Activated naive CD8-positive, alpha-beta T cell treated with anti-CD3 and anti-CD28 coated beads, Interleukin-2, amount 50 U/mL, for 24 hours (primary cell): ENCODE results near the gene AP3D1.

Experiments
- ATAC-seq: fragments of 150-1000 bp; cut with Tn5 transposase; one replicate; pipeline ENCODE4 v1.10.0; 2021
- DNase-seq: peaks from one replicate; pipeline ENCODE4 v3.0.0; 2021
- H3K27ac Mint-ChIP-seq: one replicate; pipeline ENCODE4 v1.8.0; 2021; ENCODE audit warnings: mild to moderate bottlenecking, mixed read lengths
- H3K27me3 Mint-ChIP-seq: one replicate; pipeline ENCODE4 v1.8.0; 2021; ENCODE audit warnings: mixed read lengths
- H3K36me3 Mint-ChIP-seq: one replicate; pipeline ENCODE4 v1.8.0; 2021; ENCODE audit warnings: low read depth, mixed read lengths
- H3K4me1 Mint-ChIP-seq: one replicate; pipeline ENCODE4 v1.8.0; 2021; ENCODE audit warnings: mixed read lengths
- H3K4me3 Mint-ChIP-seq: one replicate; pipeline ENCODE4 v1.8.0; 2021; ENCODE audit warnings: mild to moderate bottlenecking, moderate library complexity, mixed read lengths
- H3K9me3 Mint-ChIP-seq: one replicate; pipeline ENCODE4 v1.8.0; 2021; ENCODE audit warnings: mixed read lengths

Gene AP3D1

GRCh38 chr19:2072757-2073551 lies 78.4 kb downstream of the AP3D1 start:
- ATAC-seq (no peak), DNase-seq (no peak)
- H3K9me3 Mint-ChIP-seq = no peaks in the 10 kb centered on the region
- H3K4me3 Mint-ChIP-seq = no peak overlapping the region
- H3K36me3 Mint-ChIP-seq = peaks cover 51% of the 10 kb centered on the region
- peak overlapping the region; percentile 29 for H3K27ac Mint-ChIP-seq
- H3K27me3 Mint-ChIP-seq = no peaks in the 10 kb centered on the region
- H3K4me1 Mint-ChIP-seq = peaks cover 11% of the 10 kb centered on the region

DNA sequence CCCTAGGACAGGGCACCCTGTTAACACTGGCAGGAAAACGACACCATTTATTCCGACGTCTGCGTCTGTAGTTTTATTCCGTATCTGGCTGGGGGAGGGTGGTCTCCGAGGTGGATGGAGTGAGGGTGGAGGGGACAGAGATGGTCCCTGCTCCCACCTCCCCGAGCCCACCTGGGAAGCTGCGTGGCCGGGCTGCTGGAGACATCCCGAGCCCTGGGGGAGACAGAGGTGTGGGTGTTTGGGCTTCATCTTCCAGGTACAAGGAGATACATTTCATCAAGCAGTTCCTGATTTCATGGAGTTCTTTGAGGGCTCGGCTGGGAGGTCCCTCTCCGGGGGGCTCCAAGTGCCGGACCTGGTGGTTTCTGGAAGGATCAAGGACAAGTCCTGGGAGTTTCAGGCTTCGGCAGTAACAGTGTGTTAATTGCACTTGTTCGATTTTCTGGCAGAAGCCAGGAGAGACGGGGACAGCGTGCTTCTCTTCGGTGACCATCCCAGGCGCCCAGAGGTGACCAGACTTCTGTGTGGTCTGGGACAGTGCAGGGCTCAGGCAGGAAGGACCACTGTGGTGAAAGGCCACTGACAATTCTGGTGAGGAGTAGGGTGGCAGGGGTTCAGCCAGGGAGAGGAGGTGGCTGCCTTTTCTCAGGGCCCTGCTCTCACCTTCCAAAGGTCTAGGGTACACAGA lies 80.2 kb downstream of the AP3D1 start:
- Mint-ChIP-seq H3K9me3 (no peaks in the 10 kb centered on the region), H3K4me3 (no peak overlapping the region), H3K36me3 (peaks cover 40% of the 10 kb centered on the region), H3K4me1 (peaks cover 11% of the 10 kb centered on the region), H3K27ac (peak overlapping the region; percentile 57), H3K27me3 (no peaks in the 10 kb centered on the region)
- ATAC-seq (no peak), DNase-seq (no peak)

GRCh38 chr19:2070436-2070827 lies 80.9 kb downstream of the AP3D1 start:
- no peaks in the 10 kb centered on the region for H3K9me3 Mint-ChIP-seq
- peaks cover 11% of the 10 kb centered on the region for H3K4me1 Mint-ChIP-seq
- no peaks in the 10 kb centered on the region for H3K27me3 Mint-ChIP-seq
- DNase-seq (no peak), ATAC-seq (no peak)
- no peak overlapping the region for H3K4me3 Mint-ChIP-seq
- peaks cover 35% of the 10 kb centered on the region for H3K36me3 Mint-ChIP-seq
- H3K27ac Mint-ChIP-seq = no peak overlapping the region

- Mint-ChIP-seq H3K4me3 (no peak overlapping the region), H3K27me3 (no peaks in the 10 kb centered on the region), H3K9me3 (no peaks in the 10 kb centered on the region), H3K36me3 (no peaks in the 10 kb centered on the region), H3K4me1 (peaks cover 25% of the 10 kb centered on the region), H3K27ac (peak overlapping the region; percentile 35)
- ATAC-seq = no peak
- no peak for DNase-seq
These were observed 86.4 kb downstream of the AP3D1 start for GRCh38 chr19:2064788-2065524.

- Mint-ChIP-seq H3K27me3 (no peaks in the 10 kb centered on the region), H3K9me3 (no peaks in the 10 kb centered on the region), H3K27ac (no peak overlapping the region), H3K36me3 (no peaks in the 10 kb centered on the region), H3K4me1 (peaks cover 23% of the 10 kb centered on the region), H3K4me3 (no peak overlapping the region)
- no peak for DNase-seq
- ATAC-seq = no peak
These were observed 87.0 kb downstream of the AP3D1 start for GRCh38 chr19:2064395-2064787.

DNA sequence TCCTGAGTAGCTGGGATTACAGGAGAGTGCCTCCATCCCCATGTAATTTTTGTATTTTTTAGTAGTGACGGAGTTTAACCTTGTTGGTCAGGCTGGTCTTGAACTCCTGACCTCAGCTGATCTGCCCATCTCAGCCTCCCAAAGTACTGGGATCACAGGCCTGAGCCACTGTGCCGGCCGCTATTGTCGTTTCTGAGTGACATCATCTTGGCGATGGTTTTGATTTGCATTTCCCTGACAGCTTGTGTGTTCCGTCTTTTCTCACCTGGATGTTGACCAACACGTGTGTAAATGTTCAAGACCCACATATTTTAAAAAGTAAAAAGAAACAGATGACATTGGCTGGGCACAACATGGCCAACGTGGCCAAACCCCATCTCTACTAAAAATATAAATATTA lies 87.5 kb downstream of the AP3D1 start:
- H3K36me3 Mint-ChIP-seq = no peaks in the 10 kb centered on the region
- no peaks in the 10 kb centered on the region for H3K27me3 Mint-ChIP-seq
- DNase-seq (no peak), ATAC-seq (no peak)
- H3K27ac Mint-ChIP-seq = no peak overlapping the region
- no peak overlapping the region for H3K4me3 Mint-ChIP-seq
- peaks cover 27% of the 10 kb centered on the region for H3K4me1 Mint-ChIP-seq
- no peaks in the 10 kb centered on the region for H3K9me3 Mint-ChIP-seq

GRCh38 chr19:2062770-2063169 lies 88.6 kb downstream of the AP3D1 start:
- no peak overlapping the region for H3K27ac Mint-ChIP-seq
- peaks cover 29% of the 10 kb centered on the region for H3K4me1 Mint-ChIP-seq
- no peaks in the 10 kb centered on the region for H3K36me3 Mint-ChIP-seq
- no peak for ATAC-seq
- no peak for DNase-seq
- no peaks in the 10 kb centered on the region for H3K9me3 Mint-ChIP-seq
- peak overlapping the region; percentile 84 for H3K4me3 Mint-ChIP-seq
- H3K27me3 Mint-ChIP-seq = no peaks in the 10 kb centered on the region

DNA sequence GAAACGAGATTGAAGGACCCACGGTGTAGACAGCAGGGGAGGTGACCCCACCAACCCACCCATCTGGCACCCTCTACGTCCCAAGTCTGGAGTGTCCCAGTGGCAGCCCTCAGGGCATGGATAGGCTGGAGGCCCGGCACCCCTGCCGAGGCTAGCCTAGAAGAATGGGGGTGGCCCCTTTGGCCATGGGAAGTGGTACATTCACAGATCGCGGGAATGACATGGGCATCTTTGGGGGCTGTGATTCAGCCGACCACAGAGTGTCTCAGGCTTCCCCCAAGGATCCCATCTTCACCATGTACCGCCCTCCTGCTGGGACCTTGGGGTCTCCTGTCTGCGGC lies 89.0 kb downstream of the AP3D1 start:
- ATAC-seq = no peak
- Mint-ChIP-seq H3K9me3 (no peaks in the 10 kb centered on the region), H3K4me3 (peak overlapping the region; percentile 84), H3K36me3 (no peaks in the 10 kb centered on the region), H3K27ac (peak overlapping the region; percentile 91), H3K27me3 (no peaks in the 10 kb centered on the region), H3K4me1 (peaks cover 29% of the 10 kb centered on the region)
- no peak for DNase-seq

DNA sequence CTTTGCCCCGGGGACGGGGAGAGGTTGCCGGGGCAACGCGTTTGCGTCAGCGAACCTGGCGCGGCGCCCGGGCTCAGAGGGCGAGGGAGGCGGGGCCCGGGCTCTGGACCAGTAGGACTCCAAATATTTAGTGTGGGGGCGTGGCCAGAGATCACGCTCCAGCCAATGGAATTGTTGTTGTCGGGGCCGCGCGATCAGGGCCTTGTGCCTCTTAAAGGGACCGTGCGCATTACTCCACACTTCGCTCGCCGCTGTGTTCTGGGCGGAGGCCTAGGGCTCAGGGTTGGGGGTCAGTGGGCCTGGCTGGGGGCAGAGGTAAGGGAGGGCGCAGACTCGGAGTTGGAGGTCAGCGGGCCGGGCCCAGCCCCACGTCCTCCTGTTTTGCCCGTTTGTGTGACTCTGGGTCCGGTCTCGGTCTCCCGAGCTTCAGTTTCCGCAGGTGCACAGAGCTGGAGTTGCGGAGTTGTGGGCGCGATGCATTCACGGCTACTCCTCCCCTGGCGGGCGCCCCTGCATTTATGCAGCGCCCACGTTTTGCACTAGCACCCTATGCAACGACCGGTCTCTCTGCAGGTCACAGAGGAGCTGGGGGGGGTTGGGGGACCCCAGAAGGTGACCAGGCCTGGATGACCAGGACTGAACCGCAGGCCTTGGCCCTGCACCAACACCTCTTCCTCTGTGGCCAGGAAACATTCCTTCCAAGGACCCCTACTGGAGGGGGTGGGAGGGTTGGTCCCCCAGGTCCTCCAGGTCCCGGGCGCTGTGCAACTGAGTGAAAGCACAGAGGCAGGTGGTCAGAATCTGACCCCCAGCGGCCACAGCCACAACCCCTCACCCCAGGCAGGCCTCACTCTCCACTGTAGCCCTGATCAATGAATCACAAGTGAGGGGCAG lies 89.6 kb downstream of the AP3D1 start:
- DNase-seq = peak; percentile 100
- Mint-ChIP-seq H3K4me3 (peak overlapping the region; percentile 84), H3K36me3 (no peaks in the 10 kb centered on the region), H3K9me3 (no peaks in the 10 kb centered on the region), H3K27me3 (no peaks in the 10 kb centered on the region), H3K27ac (peak overlapping the region; percentile 91), H3K4me1 (peaks cover 33% of the 10 kb centered on the region)
- peak; percentile 85 for ATAC-seq

DNA sequence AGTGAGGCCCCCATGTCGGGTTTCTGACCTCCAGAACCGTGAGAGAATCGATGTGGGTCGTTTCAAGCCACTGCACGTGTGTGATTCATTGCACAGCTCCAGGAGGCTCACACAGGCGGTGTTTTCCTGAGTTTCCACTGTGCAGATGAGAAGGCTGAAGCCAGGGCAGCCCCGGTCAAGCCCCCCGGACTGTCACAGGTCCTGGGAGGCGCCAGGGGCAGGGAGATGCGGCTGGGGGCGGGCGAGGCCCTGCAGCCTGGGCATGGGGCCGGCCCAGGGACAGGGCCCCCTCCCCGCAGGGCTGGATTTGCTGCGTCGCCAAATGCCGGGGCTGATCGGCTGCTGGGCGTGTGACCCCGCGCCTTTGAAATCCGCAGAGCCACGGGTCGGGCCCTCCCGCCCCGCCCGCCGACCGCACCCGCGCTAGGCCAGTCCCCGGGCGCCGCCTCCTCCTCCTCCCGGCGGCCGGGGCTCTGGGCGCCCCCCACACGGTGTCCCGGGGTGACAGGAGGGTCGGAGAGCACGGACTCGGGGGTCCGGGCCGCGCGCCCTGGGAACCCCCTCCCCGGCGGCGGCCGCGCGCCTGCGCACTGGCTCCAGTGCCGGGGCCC lies 90.4 kb downstream of the AP3D1 start:
- no peak for DNase-seq
- peak; percentile 60 for ATAC-seq
- Mint-ChIP-seq H3K27ac (peak overlapping the region; percentile 95), H3K9me3 (no peaks in the 10 kb centered on the region), H3K4me1 (peaks cover 37% of the 10 kb centered on the region), H3K36me3 (no peaks in the 10 kb centered on the region), H3K27me3 (no peaks in the 10 kb centered on the region), H3K4me3 (peak overlapping the region; percentile 84)

DNA sequence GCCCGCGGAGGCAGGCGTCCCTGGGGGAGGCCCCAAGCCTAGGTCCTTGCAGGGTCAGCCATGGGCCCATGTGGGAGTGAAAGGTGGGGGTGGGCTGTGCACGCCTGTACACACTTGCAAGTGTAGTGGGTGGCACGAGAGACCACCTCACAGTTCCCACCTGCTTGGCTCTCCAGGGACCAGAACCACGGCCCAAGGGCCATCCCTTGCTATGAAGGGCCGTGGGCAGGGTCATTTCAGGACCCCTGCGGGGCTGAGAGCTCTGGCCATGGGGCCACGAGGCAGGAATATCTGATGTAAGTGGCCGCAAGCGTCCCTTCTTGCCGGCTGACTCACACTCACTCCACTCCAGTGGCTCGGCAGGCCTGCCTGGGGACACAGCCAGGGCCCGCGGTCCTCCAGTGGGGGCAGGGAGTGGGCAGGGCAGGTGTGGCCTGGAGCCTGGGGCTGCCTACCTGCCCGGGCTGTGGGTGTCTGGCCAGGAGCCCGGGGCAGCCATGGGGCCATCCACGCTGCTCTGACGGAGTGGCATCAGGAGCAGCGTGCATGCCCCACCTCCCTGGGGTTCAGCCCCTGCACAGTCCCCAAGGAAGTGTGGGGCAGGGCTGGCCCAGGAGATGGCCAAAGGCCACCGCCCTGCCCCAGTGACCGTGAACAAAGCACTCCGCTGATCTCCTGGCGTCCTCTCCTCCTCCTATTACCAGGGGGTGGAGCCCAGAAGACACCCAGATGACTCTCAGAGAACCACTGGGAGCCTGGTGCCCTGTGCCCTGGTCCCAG lies 91.8 kb downstream of the AP3D1 start:
- Mint-ChIP-seq H3K4me1 (peaks cover 47% of the 10 kb centered on the region), H3K4me3 (peak overlapping the region; percentile 79), H3K27ac (peak overlapping the region; percentile 95), H3K27me3 (no peaks in the 10 kb centered on the region), H3K36me3 (no peaks in the 10 kb centered on the region), H3K9me3 (no peaks in the 10 kb centered on the region)
- ATAC-seq = no peak
- DNase-seq = no peak

DNA sequence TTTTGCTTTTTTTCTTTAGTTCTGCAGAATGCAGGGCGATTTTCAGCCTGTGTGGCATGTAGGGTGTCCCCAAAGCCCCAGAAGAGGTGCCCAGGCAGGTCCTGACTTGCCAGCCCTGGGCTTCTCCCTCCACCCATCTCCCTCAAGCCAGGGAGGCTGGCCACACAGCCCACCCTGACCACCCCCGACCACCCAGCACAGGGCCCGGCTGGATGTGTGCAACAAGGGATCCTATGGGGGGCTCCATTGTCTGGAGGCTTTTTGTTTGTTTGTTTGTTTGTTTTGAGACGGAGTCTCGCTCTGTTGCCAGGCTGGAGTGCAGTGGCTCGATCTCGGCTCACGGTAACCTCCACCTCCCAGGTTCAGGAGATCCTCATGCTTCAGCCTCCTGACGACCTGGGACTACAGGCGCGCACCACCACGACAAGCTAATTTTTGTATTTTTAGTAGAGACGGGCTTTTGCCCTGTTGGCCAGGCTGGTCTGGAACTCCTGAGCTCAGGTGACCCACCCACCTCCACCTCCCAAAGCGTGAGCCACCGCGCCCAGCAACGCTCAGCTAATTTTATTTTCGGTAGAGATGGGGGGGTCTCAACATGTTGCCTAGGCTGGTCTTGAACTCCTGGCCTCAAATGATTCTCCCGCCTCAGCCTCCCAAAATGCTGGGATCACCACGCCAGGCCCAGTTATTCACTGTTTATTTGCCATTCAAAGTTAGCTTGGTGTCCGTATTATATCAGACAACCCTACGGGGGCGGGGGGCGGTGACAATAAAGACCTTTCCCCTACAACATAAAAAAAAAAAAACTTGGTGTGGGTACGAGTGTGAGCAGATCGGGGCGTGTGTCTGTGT lies 92.6 kb downstream of the AP3D1 start:
- H3K36me3 Mint-ChIP-seq = no peaks in the 10 kb centered on the region
- ATAC-seq (no peak), DNase-seq (no peak)
- H3K27me3 Mint-ChIP-seq = no peaks in the 10 kb centered on the region
- peak overlapping the region; percentile 56 for H3K27ac Mint-ChIP-seq
- H3K4me3 Mint-ChIP-seq = no peak overlapping the region
- no peaks in the 10 kb centered on the region for H3K9me3 Mint-ChIP-seq
- peaks cover 48% of the 10 kb centered on the region for H3K4me1 Mint-ChIP-seq
